IMR-90 (cell line): Measurements from ENCODE around the gene CTNND2. TPM values are rescaled to one million over a fixed set of nuclear protein-coding genes. Genes with fewer than 3 reads are reported as not detected.

ENCODE experiments used
- ATAC-seq: fragments of 200-7000 bp; cut with Tn5 transposase; 2 replicates; pipeline ENCODE4 v1.9.1; 2020; ENCODE audit warnings: low read depth, mild to moderate bottlenecking, moderate library complexity
- BruUV-seq: library from RNA; stranded (reverse); fragments of 400-500 nt; replicated peaks from 2 replicates; lab custom pipeline; 2021; lab: Mats Ljungman, UMichigan
- CTCF ChIA-PET: fragments of 300-600 bp; formaldehyde crosslinking; extraction: SDS; loops from one replicate; lab custom pipeline; 2021; ENCODE audit warnings: antibody characterized with exemption; lab: Yijun Ruan, JAX
- POLR2A ChIA-PET: fragments of 300-600 bp; sonication (Branson Sonifier 250); formaldehyde crosslinking; loops from one replicate; lab custom pipeline; 2022; ENCODE audit warnings: antibody characterized with exemption; ENCODE audit not compliant: unreplicated experiment; lab: Charles Lee
- DNase-seq: peaks from one replicate; pipeline ENCODE4 v3.0.0; 2013
- H2AFZ ChIP-seq: replicated peaks from 2 replicates; pipeline ENCODE3; 2013; ENCODE audit warnings: low read length, mild to moderate bottlenecking; ENCODE audit not compliant: poor library complexity
- H2AK5ac ChIP-seq: 2 replicates; pipeline ENCODE4 v1.6.1; 2013; ENCODE audit warnings: low read depth, low read length, inconsistent platforms
- H2AK9ac ChIP-seq: replicated peaks from 2 replicates; pipeline ENCODE3; 2013; ENCODE audit warnings: mild to moderate bottlenecking, low read depth, low read length, moderate library complexity; ENCODE audit not compliant: poor library complexity
- H2BK120ac ChIP-seq: 2 replicates; pipeline ENCODE4 v1.6.1; 2013; ENCODE audit warnings: low read depth, low read length, inconsistent platforms
- H2BK15ac ChIP-seq: 3 replicates; pipeline ENCODE4 v1.6.1; 2013; ENCODE audit warnings: low read depth, low read length, inconsistent platforms
- H2BK20ac ChIP-seq: 2 replicates; pipeline ENCODE4 v1.6.1; 2013; ENCODE audit warnings: low read depth, mild to moderate bottlenecking, inconsistent platforms, low read length, moderate library complexity
- H2BK5ac ChIP-seq: 2 replicates; pipeline ENCODE4 v1.6.1; 2013; ENCODE audit warnings: mild to moderate bottlenecking, low read depth, low read length, inconsistent platforms; ENCODE audit not compliant: poor library complexity, severe bottlenecking
- H3K14ac ChIP-seq: replicated peaks from 2 replicates; pipeline ENCODE4 v1.6.1; 2013; ENCODE audit warnings: low read depth, low read length, inconsistent platforms
- H3K18ac ChIP-seq: 2 replicates; pipeline ENCODE4 v1.6.1; 2013; ENCODE audit warnings: low read depth, low read length, control low read depth
- H3K23ac ChIP-seq: 2 replicates; pipeline ENCODE4 v1.6.1; 2013; ENCODE audit warnings: low read depth, low read length, inconsistent platforms
- H3K27ac ChIP-seq: 2 replicates; pipeline ENCODE4 v1.5.1; 2013; ENCODE audit warnings: mild to moderate bottlenecking, control low read depth, low read length; ENCODE audit not compliant: insufficient read depth
- H3K27me3 ChIP-seq: 2 replicates; pipeline ENCODE4 v1.6.1; 2013; ENCODE audit warnings: low read length; ENCODE audit not compliant: control insufficient read depth, insufficient read depth
- H3K36me3 ChIP-seq: 2 replicates; pipeline ENCODE4 v1.6.1; 2013; ENCODE audit warnings: low read length, mixed read lengths; ENCODE audit not compliant: control insufficient read depth, insufficient read depth
- H3K4ac ChIP-seq: 2 replicates; pipeline ENCODE4 v1.6.1; 2013; ENCODE audit warnings: low read depth, low read length, inconsistent platforms
- H3K4me1 ChIP-seq: 2 replicates; pipeline ENCODE4 v1.6.1; 2013; ENCODE audit warnings: low read length, mixed read lengths; ENCODE audit not compliant: control insufficient read depth, insufficient read depth
- H3K4me2 ChIP-seq: 2 replicates; pipeline ENCODE4 v1.6.1; 2013; ENCODE audit warnings: low read depth, mild to moderate bottlenecking, control low read depth, low read length, moderate library complexity
- H3K4me3 ChIP-seq: 2 replicates; pipeline ENCODE4 v1.5.1; 2013; ENCODE audit warnings: low read depth, mild to moderate bottlenecking, control low read depth, low read length, moderate library complexity; ENCODE audit not compliant: insufficient read depth
- H3K56ac ChIP-seq: 2 replicates; pipeline ENCODE4 v1.6.1; 2013; ENCODE audit warnings: low read length, inconsistent platforms; ENCODE audit not compliant: insufficient read depth; ENCODE audit errors: extremely low read depth
- H3K79me1 ChIP-seq, 2 experiments: 2 replicates each; pipeline ENCODE4 v1.6.1; 2013; ENCODE audit warnings: low read length in 2 of 2, inconsistent platforms in 1 of 2, low read depth in 1 of 2
- H3K9ac ChIP-seq: 2 replicates; pipeline ENCODE4 v1.6.1; 2013; ENCODE audit warnings: low read depth, low read length, control low read depth
- H3K9me1 ChIP-seq: 2 replicates; pipeline ENCODE4 v1.6.1; 2013; ENCODE audit warnings: low read length, inconsistent platforms; ENCODE audit not compliant: insufficient read depth
- H3K9me3 ChIP-seq: 2 replicates; pipeline ENCODE4 v1.6.1; 2013; ENCODE audit warnings: low read length; ENCODE audit not compliant: control insufficient read depth, insufficient read depth
- H4K20me1 ChIP-seq: 2 replicates; pipeline ENCODE4 v1.6.1; 2013; ENCODE audit warnings: low read length, inconsistent platforms; ENCODE audit not compliant: insufficient read depth
- H4K5ac ChIP-seq: 2 replicates; pipeline ENCODE4 v1.6.1; 2013; ENCODE audit warnings: mild to moderate bottlenecking, low read depth, low read length, control low read depth
- H4K8ac ChIP-seq, 2 experiments: 2 replicates each; pipeline ENCODE4 v1.6.1; 2013; ENCODE audit warnings: low read depth in 2 of 2, low read length in 2 of 2, control low read depth in 1 of 2, inconsistent platforms in 1 of 2
- H4K91ac ChIP-seq: 2 replicates; pipeline ENCODE4 v1.6.1; 2013; ENCODE audit warnings: low read depth, low read length, inconsistent platforms; ENCODE audit not compliant: insufficient read depth
- BHLHE40 ChIP-seq: fragments of 150-350 bp; IDR thresholded peaks from 2 replicates; pipeline ENCODE4 v1.6.1; 2016; ENCODE audit warnings: mild to moderate bottlenecking, low read depth, low read length
- CEBPB ChIP-seq: IDR thresholded peaks from 2 replicates; pipeline ENCODE4 v1.6.1; 2012; ENCODE audit warnings: low read depth, low read length, improper control_type of control experiment
- CHD1 ChIP-seq: IDR thresholded peaks from 2 replicates; pipeline ENCODE4 v1.6.1; 2012; ENCODE audit warnings: low read depth, low read length, improper control_type of control experiment
- CTCF ChIP-seq: conservative IDR thresholded peaks from 2 replicates; pipeline ENCODE4 v1.5.1; 2012; ENCODE audit warnings: mild to moderate bottlenecking, low read depth, low read length, improper control_type of control experiment
- FOS ChIP-seq: fragments of 150-350 bp; IDR thresholded peaks from 2 replicates; pipeline ENCODE4 v1.6.1; 2016; ENCODE audit warnings: low read depth, low read length
- MAFK ChIP-seq: IDR thresholded peaks from 2 replicates; pipeline ENCODE4 v1.6.1; 2012; ENCODE audit warnings: low read depth, low read length, improper control_type of control experiment
- MAZ ChIP-seq: IDR thresholded peaks from 2 replicates; pipeline ENCODE4 v1.6.1; 2012; ENCODE audit warnings: low read depth, mild to moderate bottlenecking, low read length, improper control_type of control experiment, moderate library complexity, borderline replicate concordance
- MXI1 ChIP-seq: IDR thresholded peaks from 2 replicates; pipeline ENCODE4 v1.6.1; 2012; ENCODE audit warnings: low read depth, mild to moderate bottlenecking, low read length, moderate library complexity, borderline replicate concordance
- NFE2L2 ChIP-seq: fragments of 150-350 bp; IDR thresholded peaks from 2 replicates; pipeline ENCODE4 v1.6.1; 2016; ENCODE audit warnings: low read depth, mild to moderate bottlenecking, low read length
- POLR2A ChIP-seq: IDR thresholded peaks from 2 replicates; pipeline ENCODE4 v1.6.1; 2012; ENCODE audit warnings: mild to moderate bottlenecking, low read depth, low read length
- RAD21 ChIP-seq: IDR thresholded peaks from 2 replicates; pipeline ENCODE4 v1.6.1; 2012; ENCODE audit warnings: low read length, improper control_type of control experiment
- RCOR1 ChIP-seq: IDR thresholded peaks from 2 replicates; pipeline ENCODE4 v1.6.1; 2012; ENCODE audit warnings: mild to moderate bottlenecking, low read length, improper control_type of control experiment; ENCODE audit not compliant: insufficient replicate concordance
- RFX5 ChIP-seq: IDR thresholded peaks from 2 replicates; pipeline ENCODE4 v1.8.0; 2012; ENCODE audit warnings: low read depth, mild to moderate bottlenecking, low read length, moderate library complexity
- SMC3 ChIP-seq: fragments of 150-350 bp; IDR thresholded peaks from 2 replicates; pipeline ENCODE4 v1.6.1; 2016; ENCODE audit warnings: low read depth, mild to moderate bottlenecking, antibody characterized with exemption, low read length, moderate library complexity
- USF2 ChIP-seq: fragments of 150-350 bp; IDR thresholded peaks from 2 replicates; pipeline ENCODE4 v1.6.1; 2017; ENCODE audit warnings: mild to moderate bottlenecking, antibody characterized with exemption, low read length, low read depth
- WGBS, 2 experiments: methylation state at CpG; one replicate each; pipeline versions ENCODE4 v1.1.5 to v1.1.7; 2013; ENCODE audit warnings: missing lambda C conversion rate in 2 of 2; ENCODE audit not compliant: insufficient read length in 1 of 2; ENCODE audit errors: extremely low coverage in 2 of 2; 5-methylcytosine and 5-hydroxymethylcytosine counted together
- dilution Hi-C: fragments of 300-500 bp; cut with HindIII; formaldehyde crosslinking; loops from one replicate; pipeline ENCODE4 v1.14.3; 2018; ENCODE audit warnings: low sequenced_read_pairs; ENCODE audit not compliant: unreplicated experiment
- in situ Hi-C: fragments of 300-500 bp; cut with MboI; formaldehyde crosslinking; loops from 3 replicates; pipeline ENCODE4 v1.14.3; 2019; ENCODE audit warnings: low sequenced_read_pairs, inconsistent platforms, mixed read lengths
- intact Hi-C: fragments of 100-400 bp; cut with micrococcal nuclease; formaldehyde crosslinking; loops from 2 replicates; pipeline ENCODE4 v1.10.0; 2022
- polyA plus RNA-seq, 3 experiments: library from polyadenylated mRNA; depleted of rRNA; stranded (reverse); fragments of >200 nt; gene quantifications; 2 replicates each; pipeline ENCODE4 v1.2.3, GENCODE V29; 2012; ENCODE audit warnings: low replicate concordance in 1 of 3
- total RNA-seq: library from RNA; depleted of rRNA; stranded (reverse); fragments of >200 nt; gene quantifications from 2 replicates; pipeline ENCODE4 v1.2.3, GENCODE V29; 2012
- TF ChIP-seq, protein P1 (sequence below): fragments of 150-350 bp; IDR thresholded peaks from 2 replicates; pipeline ENCODE4 v1.6.1; 2016; ENCODE audit warnings: low read depth, mild to moderate bottlenecking, low read length, moderate library complexity, borderline replicate concordance

CTNND2 gene
- total and polyA plus RNA-seq, 2 of the 4 experiments (the other 2 are of a cell fraction) = not detected

DNA sequence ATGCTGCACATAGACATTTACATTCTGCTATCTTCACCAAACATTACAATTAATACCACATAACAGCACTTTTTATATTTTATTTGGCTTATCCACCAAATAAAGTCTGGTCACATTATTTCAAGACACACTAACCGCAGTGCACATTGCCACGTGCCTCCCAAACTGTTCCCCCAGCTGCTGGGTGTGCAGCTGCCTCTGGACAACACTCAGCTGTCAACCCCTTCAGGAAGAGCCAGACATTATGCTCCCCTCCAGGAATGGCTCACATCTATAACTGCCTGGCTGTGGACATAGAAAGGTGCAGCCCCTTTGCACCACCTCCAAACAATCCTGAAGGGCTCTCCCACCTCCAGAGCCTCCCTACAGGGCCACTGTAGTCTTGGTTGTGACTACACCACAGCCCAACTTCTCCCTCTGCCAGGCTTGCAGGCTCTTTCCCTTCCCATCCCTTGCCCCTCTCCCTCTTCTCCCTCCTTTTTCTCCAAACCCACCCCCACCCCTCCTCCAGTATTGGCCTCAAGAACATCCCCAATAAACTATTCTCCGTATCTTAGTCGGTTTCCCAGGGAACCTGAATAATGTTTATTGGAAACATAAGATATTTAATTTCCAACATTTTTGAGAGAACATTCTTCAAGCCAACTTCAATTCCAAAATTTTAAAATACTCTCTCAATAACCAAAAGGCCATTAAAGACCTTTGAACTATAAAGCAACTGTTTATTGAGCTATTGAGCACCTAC is 372.3 kb downstream of the CTNND2 start:
- no peak for DNase-seq
- Histone ChIP-seq H3K14ac (no peak overlapping the region), H3K4ac (no peak overlapping the region), H4K20me1 (no peaks in the 10 kb centered on the region), H3K4me1 (no peaks in the 10 kb centered on the region), H3K9ac (no peak overlapping the region), H2BK120ac (no peak overlapping the region), H3K23ac (no peak overlapping the region), H3K9me1 (no peaks in the 10 kb centered on the region), H3K27ac (no peak overlapping the region), H2AFZ (no peak overlapping the region), H3K4me2 (no peak overlapping the region), H3K27me3 (no peaks in the 10 kb centered on the region), H2BK15ac (no peak overlapping the region), H4K5ac (no peak overlapping the region), H2BK5ac (no peak overlapping the region), H2BK20ac (no peak overlapping the region), H3K4me3 (no peak overlapping the region), H3K79me1 (no peaks in the 10 kb centered on the region), H3K9me3 (peaks cover 10% of the 10 kb centered on the region), H4K91ac (no peak overlapping the region), H3K36me3 (no peaks in the 10 kb centered on the region), H3K56ac (no peak overlapping the region), H3K18ac (no peak overlapping the region), H4K8ac (no peak overlapping the region), H2AK9ac (no peak overlapping the region), H2AK5ac (no peak overlapping the region)
- CTCF ChIA-PET = no interaction called here
- in situ Hi-C loops = no loop called here
- dilution Hi-C loops = no loop called here
- no peak for TF ChIP-seq POLR2A
- no peak for TF ChIP-seq CEBPB
- TF ChIP-seq MXI1 = no peak
- no peak for TF ChIP-seq BHLHE40
- no peak for TF ChIP-seq RFX5
- no peak for TF ChIP-seq CHD1
- no peak for TF ChIP-seq NFE2L2
- TF ChIP-seq RCOR1 = no peak
- TF ChIP-seq, protein P1, sequence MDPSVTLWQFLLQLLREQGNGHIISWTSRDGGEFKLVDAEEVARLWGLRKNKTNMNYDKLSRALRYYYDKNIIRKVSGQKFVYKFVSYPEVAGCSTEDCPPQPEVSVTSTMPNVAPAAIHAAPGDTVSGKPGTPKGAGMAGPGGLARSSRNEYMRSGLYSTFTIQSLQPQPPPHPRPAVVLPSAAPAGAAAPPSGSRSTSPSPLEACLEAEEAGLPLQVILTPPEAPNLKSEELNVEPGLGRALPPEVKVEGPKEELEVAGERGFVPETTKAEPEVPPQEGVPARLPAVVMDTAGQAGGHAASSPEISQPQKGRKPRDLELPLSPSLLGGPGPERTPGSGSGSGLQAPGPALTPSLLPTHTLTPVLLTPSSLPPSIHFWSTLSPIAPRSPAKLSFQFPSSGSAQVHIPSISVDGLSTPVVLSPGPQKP = no peak
- no peak for TF ChIP-seq MAFK
- TF ChIP-seq FOS = no peak
- TF ChIP-seq MAZ = no peak
- TF ChIP-seq USF2 = no peak
- TF ChIP-seq SMC3 = no peak
- no peak for TF ChIP-seq CTCF
- TF ChIP-seq RAD21 = no peak
- BruUV-seq = no TSS peak
- POLR2A ChIA-PET = no interaction called here
- intact Hi-C loops = no loop called here
- ATAC-seq = no peak
- 0% methylated on average over 2 of the region's 4 CpGs; no CpG with 5 or more reads in 1 of the 2 experiments for WGBS, 2 experiments
